ENCODE measurements around the gene ESRRB.

Gene ESRRB

GRCh38 chr14:76537906-76538647 lies 162.1 kb downstream of the ESRRB start:
- Histone ChIP-seq H3K27me3 (ENCODE audit: control insufficient read depth in 1 of 2, insufficient read depth in 2 of 2, low read length in 2 of 2) (no peaks in the 10 kb centered on the region), H3K4me3 (ENCODE audit: low read depth in 1 of 2, low read length in 2 of 2) (no peak overlapping the region), H3K9ac (ENCODE audit: low read length) (no peak overlapping the region), H3K9me3 (ENCODE audit: low read length) (no peaks in the 10 kb centered on the region), H3K4me1 (ENCODE audit: insufficient read depth, low read length) (peaks cover 7% of the 10 kb centered on the region), H3K27ac (ENCODE audit: low read depth, low read length) (no peak overlapping the region), H3K36me3 (ENCODE audit: insufficient read depth, low read length) (no peaks in the 10 kb centered on the region)

- Histone ChIP-seq H3K9me3 (ENCODE audit: low read length) (no peaks in the 10 kb centered on the region), H3K27ac (ENCODE audit: low read depth, low read length) (no peak overlapping the region), H3K4me1 (ENCODE audit: insufficient read depth, low read length) (peaks cover 7% of the 10 kb centered on the region), H3K9ac (ENCODE audit: low read length) (no peak overlapping the region), H3K36me3 (ENCODE audit: insufficient read depth, low read length) (no peaks in the 10 kb centered on the region), H3K27me3 (ENCODE audit: control insufficient read depth in 1 of 2, insufficient read depth in 2 of 2, low read length in 2 of 2) (no peaks in the 10 kb centered on the region), H3K4me3 (ENCODE audit: low read depth in 1 of 2, low read length in 2 of 2) (no peak overlapping the region)
Observed at GRCh38 chr14:76538648-76539008, 162.7 kb downstream of the ESRRB start.

- Histone ChIP-seq H3K36me3 (ENCODE audit: insufficient read depth, low read length) (no peaks in the 10 kb centered on the region), H3K9me3 (ENCODE audit: low read length) (no peaks in the 10 kb centered on the region), H3K27ac (ENCODE audit: low read depth, low read length) (no peak overlapping the region), H3K4me1 (ENCODE audit: insufficient read depth, low read length) (peaks cover 7% of the 10 kb centered on the region), H3K4me3 (ENCODE audit: low read depth in 1 of 2, low read length in 2 of 2) (no peak overlapping the region), H3K9ac (ENCODE audit: low read length) (no peak overlapping the region), H3K27me3 (ENCODE audit: control insufficient read depth in 1 of 2, insufficient read depth in 2 of 2, low read length in 2 of 2) (no peaks in the 10 kb centered on the region)
Observed at GRCh38 chr14:76539130-76539529, 163.2 kb downstream of the ESRRB start.

GRCh38 chr14:76541594-76542219 lies 165.8 kb downstream of the ESRRB start:
- Histone ChIP-seq H3K4me3 (ENCODE audit: low read depth in 1 of 2, low read length in 2 of 2) (no peak overlapping the region), H3K9me3 (ENCODE audit: low read length) (no peaks in the 10 kb centered on the region), H3K4me1 (ENCODE audit: insufficient read depth, low read length) (peaks cover 7% of the 10 kb centered on the region), H3K9ac (ENCODE audit: low read length) (no peak overlapping the region), H3K27me3 (ENCODE audit: control insufficient read depth in 1 of 2, insufficient read depth in 2 of 2, low read length in 2 of 2) (no peaks in the 10 kb centered on the region), H3K36me3 (ENCODE audit: insufficient read depth, low read length) (no peaks in the 10 kb centered on the region), H3K27ac (ENCODE audit: low read depth, low read length) (no peak overlapping the region)

GRCh38 chr14:76546426-76547221 lies 170.7 kb downstream of the ESRRB start:
- Histone ChIP-seq H3K27ac (ENCODE audit: low read depth, low read length) (no peak overlapping the region), H3K9ac (ENCODE audit: low read length) (no peak overlapping the region), H3K4me1 (ENCODE audit: insufficient read depth, low read length) (no peaks in the 10 kb centered on the region), H3K27me3 (ENCODE audit: control insufficient read depth in 1 of 2, insufficient read depth in 2 of 2, low read length in 2 of 2) (no peaks in the 10 kb centered on the region), H3K36me3 (ENCODE audit: insufficient read depth, low read length) (no peaks in the 10 kb centered on the region), H3K4me3 (ENCODE audit: low read depth in 1 of 2, low read length in 2 of 2) (no peak overlapping the region), H3K9me3 (ENCODE audit: low read length) (no peaks in the 10 kb centered on the region)

GRCh38 chr14:76547831-76548230 lies 171.9 kb downstream of the ESRRB start:
- H3K27me3 ChIP-seq (ENCODE audit: control insufficient read depth in 1 of 2, insufficient read depth in 2 of 2, low read length in 2 of 2): no peaks in the 10 kb centered on the region
- H3K4me1 ChIP-seq (ENCODE audit: insufficient read depth, low read length): no peaks in the 10 kb centered on the region
- H3K9ac ChIP-seq (ENCODE audit: low read length): no peak overlapping the region
- no peak overlapping the region for H3K4me3 ChIP-seq (ENCODE audit: low read depth in 1 of 2, low read length in 2 of 2)
- H3K27ac ChIP-seq (ENCODE audit: low read depth, low read length): no peak overlapping the region
- H3K9me3 ChIP-seq (ENCODE audit: low read length): no peaks in the 10 kb centered on the region
- H3K36me3 ChIP-seq (ENCODE audit: insufficient read depth, low read length): no peaks in the 10 kb centered on the region

- Histone ChIP-seq H3K4me1 (ENCODE audit: insufficient read depth, low read length) (no peaks in the 10 kb centered on the region), H3K36me3 (ENCODE audit: insufficient read depth, low read length) (no peaks in the 10 kb centered on the region), H3K9ac (ENCODE audit: low read length) (no peak overlapping the region), H3K27ac (ENCODE audit: low read depth, low read length) (no peak overlapping the region), H3K27me3 (ENCODE audit: control insufficient read depth in 1 of 2, insufficient read depth in 2 of 2, low read length in 2 of 2) (no peaks in the 10 kb centered on the region), H3K4me3 (ENCODE audit: low read depth in 1 of 2, low read length in 2 of 2) (no peak overlapping the region), H3K9me3 (ENCODE audit: low read length) (no peaks in the 10 kb centered on the region)
Observed at GRCh38 chr14:76550534-76550933, 174.6 kb downstream of the ESRRB start.

- H3K9ac ChIP-seq (ENCODE audit: low read length): no peak overlapping the region
- no peaks in the 10 kb centered on the region for H3K4me1 ChIP-seq (ENCODE audit: insufficient read depth, low read length)
- no peaks in the 10 kb centered on the region for H3K27me3 ChIP-seq (ENCODE audit: control insufficient read depth in 1 of 2, insufficient read depth in 2 of 2, low read length in 2 of 2)
- H3K27ac ChIP-seq (ENCODE audit: low read depth, low read length): no peak overlapping the region
- H3K36me3 ChIP-seq (ENCODE audit: insufficient read depth, low read length): no peaks in the 10 kb centered on the region
- no peaks in the 10 kb centered on the region for H3K9me3 ChIP-seq (ENCODE audit: low read length)
- H3K4me3 ChIP-seq (ENCODE audit: low read depth in 1 of 2, low read length in 2 of 2): no peak overlapping the region
Observed at GRCh38 chr14:76551116-76551515, 175.2 kb downstream of the ESRRB start.
